ENCODE measurements around the gene GMDS.

The GMDS gene

DNA sequence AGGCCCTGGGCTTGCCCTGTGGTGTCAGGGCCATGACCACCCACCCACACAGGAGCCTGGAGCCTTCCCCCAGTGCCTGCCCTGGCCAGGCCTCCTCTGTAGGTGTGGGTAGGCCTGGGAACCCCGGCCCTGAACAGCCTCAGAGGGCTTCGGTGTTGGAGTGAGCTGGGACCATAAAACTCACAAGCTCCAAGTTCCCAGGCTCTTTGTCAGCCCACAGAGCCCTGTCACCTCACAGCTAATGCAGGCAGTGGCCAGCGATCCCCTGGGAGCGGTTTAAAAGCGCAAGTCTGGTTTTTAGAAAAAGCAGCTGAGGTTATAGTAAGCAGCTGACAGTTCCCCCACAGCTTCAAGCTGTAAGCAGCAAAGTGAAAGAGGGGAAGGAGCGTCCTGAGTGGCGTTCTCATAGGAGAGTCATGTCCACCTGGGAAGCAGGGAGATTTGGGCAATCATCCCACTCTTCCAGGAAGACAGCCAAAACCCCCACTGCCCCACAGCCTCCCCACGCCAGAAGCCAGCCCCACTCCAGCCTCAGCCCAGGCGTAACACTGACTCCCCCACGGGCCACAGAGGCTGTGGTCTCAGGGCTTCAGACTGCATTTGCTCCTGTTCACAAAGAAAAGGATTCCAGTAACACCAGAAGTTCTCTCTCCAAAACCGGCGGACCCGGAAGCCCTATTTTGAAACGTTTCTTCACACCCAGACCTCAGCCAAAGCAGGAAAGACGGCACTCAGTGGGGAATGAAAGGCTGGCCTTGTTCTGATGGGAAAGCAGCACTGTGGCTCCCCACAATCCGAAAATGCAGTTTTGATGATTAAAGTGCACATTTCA, 670.0 kb downstream of the GMDS start:
- no peak for DNase-seq

GRCh38 chr6:1574890-1575209, 670.6 kb downstream of the GMDS start:
- DNase-seq, result no peak

DNA sequence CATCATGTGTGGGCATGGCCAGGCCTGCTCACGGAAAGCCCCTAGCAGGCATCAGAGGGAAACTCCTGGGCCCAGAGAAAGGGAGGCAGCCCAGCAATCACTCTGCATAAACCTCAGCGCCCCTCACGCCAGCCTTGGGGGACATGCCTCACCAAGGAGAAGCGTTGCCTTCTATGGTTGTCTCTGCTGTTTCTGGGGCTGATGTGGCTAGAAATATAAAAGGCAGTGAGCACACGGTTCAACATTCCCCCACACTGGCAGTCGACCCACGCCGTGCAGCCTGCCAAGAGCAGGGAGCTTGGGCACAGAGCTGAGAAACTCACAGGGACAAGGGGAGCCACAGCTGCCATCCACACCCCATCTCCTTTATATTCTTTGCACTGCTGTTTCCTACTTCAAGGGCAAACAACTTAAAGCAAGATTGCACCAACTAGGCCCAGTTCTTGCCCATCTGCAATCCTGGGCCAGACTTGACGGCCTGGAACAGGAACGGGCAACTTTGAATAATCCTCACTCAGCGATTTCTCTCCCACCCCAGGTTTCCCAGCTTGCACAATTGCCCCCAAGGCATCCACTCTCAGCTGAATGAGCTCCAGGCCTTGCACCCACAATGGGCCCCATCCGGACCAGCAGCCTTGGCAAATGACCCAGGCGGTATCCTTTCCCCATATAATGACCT, 671.2 kb downstream of the GMDS start:
- DNase-seq, result no peak
